IMR-90 (cell line): ENCODE results near the gene MAN1C1. TPM values are rescaled to one million over a fixed set of nuclear protein-coding genes. Genes with fewer than 3 reads are reported as not detected.

ENCODE experiments used
- ATAC-seq: fragments of 200-7000 bp; cut with Tn5 transposase; 2 replicates; pipeline ENCODE4 v1.9.1; 2020; ENCODE audit warnings: low read depth, mild to moderate bottlenecking, moderate library complexity
- BruUV-seq: library from RNA; stranded (reverse); fragments of 400-500 nt; replicated peaks from 2 replicates; lab custom pipeline; 2021; lab: Mats Ljungman, UMichigan
- CTCF ChIA-PET: fragments of 300-600 bp; formaldehyde crosslinking; extraction: SDS; loops from one replicate; lab custom pipeline; 2021; ENCODE audit warnings: antibody characterized with exemption; lab: Yijun Ruan, JAX
- POLR2A ChIA-PET: fragments of 300-600 bp; sonication (Branson Sonifier 250); formaldehyde crosslinking; loops from one replicate; lab custom pipeline; 2022; ENCODE audit warnings: antibody characterized with exemption; ENCODE audit not compliant: unreplicated experiment; lab: Charles Lee
- DNase-seq: peaks from one replicate; pipeline ENCODE4 v3.0.0; 2013
- H2AFZ ChIP-seq: replicated peaks from 2 replicates; pipeline ENCODE3; 2013; ENCODE audit warnings: low read length, mild to moderate bottlenecking; ENCODE audit not compliant: poor library complexity
- H2AK5ac ChIP-seq: 2 replicates; pipeline ENCODE4 v1.6.1; 2013; ENCODE audit warnings: low read depth, low read length, inconsistent platforms
- H2AK9ac ChIP-seq: replicated peaks from 2 replicates; pipeline ENCODE3; 2013; ENCODE audit warnings: mild to moderate bottlenecking, low read depth, low read length, moderate library complexity; ENCODE audit not compliant: poor library complexity
- H2BK120ac ChIP-seq: 2 replicates; pipeline ENCODE4 v1.6.1; 2013; ENCODE audit warnings: low read depth, low read length, inconsistent platforms
- H2BK15ac ChIP-seq: 3 replicates; pipeline ENCODE4 v1.6.1; 2013; ENCODE audit warnings: low read depth, low read length, inconsistent platforms
- H2BK20ac ChIP-seq: 2 replicates; pipeline ENCODE4 v1.6.1; 2013; ENCODE audit warnings: low read depth, mild to moderate bottlenecking, inconsistent platforms, low read length, moderate library complexity
- H2BK5ac ChIP-seq: 2 replicates; pipeline ENCODE4 v1.6.1; 2013; ENCODE audit warnings: mild to moderate bottlenecking, low read depth, low read length, inconsistent platforms; ENCODE audit not compliant: poor library complexity, severe bottlenecking
- H3K14ac ChIP-seq: replicated peaks from 2 replicates; pipeline ENCODE4 v1.6.1; 2013; ENCODE audit warnings: low read depth, low read length, inconsistent platforms
- H3K18ac ChIP-seq: 2 replicates; pipeline ENCODE4 v1.6.1; 2013; ENCODE audit warnings: low read depth, low read length, control low read depth
- H3K23ac ChIP-seq: 2 replicates; pipeline ENCODE4 v1.6.1; 2013; ENCODE audit warnings: low read depth, low read length, inconsistent platforms
- H3K27ac ChIP-seq: 2 replicates; pipeline ENCODE4 v1.5.1; 2013; ENCODE audit warnings: mild to moderate bottlenecking, control low read depth, low read length; ENCODE audit not compliant: insufficient read depth
- H3K27me3 ChIP-seq: 2 replicates; pipeline ENCODE4 v1.6.1; 2013; ENCODE audit warnings: low read length; ENCODE audit not compliant: control insufficient read depth, insufficient read depth
- H3K36me3 ChIP-seq: 2 replicates; pipeline ENCODE4 v1.6.1; 2013; ENCODE audit warnings: low read length, mixed read lengths; ENCODE audit not compliant: control insufficient read depth, insufficient read depth
- H3K4ac ChIP-seq: 2 replicates; pipeline ENCODE4 v1.6.1; 2013; ENCODE audit warnings: low read depth, low read length, inconsistent platforms
- H3K4me1 ChIP-seq: 2 replicates; pipeline ENCODE4 v1.6.1; 2013; ENCODE audit warnings: low read length, mixed read lengths; ENCODE audit not compliant: control insufficient read depth, insufficient read depth
- H3K4me2 ChIP-seq: 2 replicates; pipeline ENCODE4 v1.6.1; 2013; ENCODE audit warnings: low read depth, mild to moderate bottlenecking, control low read depth, low read length, moderate library complexity
- H3K4me3 ChIP-seq: 2 replicates; pipeline ENCODE4 v1.5.1; 2013; ENCODE audit warnings: low read depth, mild to moderate bottlenecking, control low read depth, low read length, moderate library complexity; ENCODE audit not compliant: insufficient read depth
- H3K56ac ChIP-seq: 2 replicates; pipeline ENCODE4 v1.6.1; 2013; ENCODE audit warnings: low read length, inconsistent platforms; ENCODE audit not compliant: insufficient read depth; ENCODE audit errors: extremely low read depth
- H3K79me1 ChIP-seq, 2 experiments: 2 replicates each; pipeline ENCODE4 v1.6.1; 2013; ENCODE audit warnings: low read length in 2 of 2, inconsistent platforms in 1 of 2, low read depth in 1 of 2
- H3K9ac ChIP-seq: 2 replicates; pipeline ENCODE4 v1.6.1; 2013; ENCODE audit warnings: low read depth, low read length, control low read depth
- H3K9me1 ChIP-seq: 2 replicates; pipeline ENCODE4 v1.6.1; 2013; ENCODE audit warnings: low read length, inconsistent platforms; ENCODE audit not compliant: insufficient read depth
- H3K9me3 ChIP-seq: 2 replicates; pipeline ENCODE4 v1.6.1; 2013; ENCODE audit warnings: low read length; ENCODE audit not compliant: control insufficient read depth, insufficient read depth
- H4K20me1 ChIP-seq: 2 replicates; pipeline ENCODE4 v1.6.1; 2013; ENCODE audit warnings: low read length, inconsistent platforms; ENCODE audit not compliant: insufficient read depth
- H4K5ac ChIP-seq: 2 replicates; pipeline ENCODE4 v1.6.1; 2013; ENCODE audit warnings: mild to moderate bottlenecking, low read depth, low read length, control low read depth
- H4K8ac ChIP-seq, 2 experiments: 2 replicates each; pipeline ENCODE4 v1.6.1; 2013; ENCODE audit warnings: low read depth in 2 of 2, low read length in 2 of 2, control low read depth in 1 of 2, inconsistent platforms in 1 of 2
- H4K91ac ChIP-seq: 2 replicates; pipeline ENCODE4 v1.6.1; 2013; ENCODE audit warnings: low read depth, low read length, inconsistent platforms; ENCODE audit not compliant: insufficient read depth
- BHLHE40 ChIP-seq: fragments of 150-350 bp; IDR thresholded peaks from 2 replicates; pipeline ENCODE4 v1.6.1; 2016; ENCODE audit warnings: mild to moderate bottlenecking, low read depth, low read length
- CEBPB ChIP-seq: IDR thresholded peaks from 2 replicates; pipeline ENCODE4 v1.6.1; 2012; ENCODE audit warnings: low read depth, low read length, improper control_type of control experiment
- CHD1 ChIP-seq: IDR thresholded peaks from 2 replicates; pipeline ENCODE4 v1.6.1; 2012; ENCODE audit warnings: low read depth, low read length, improper control_type of control experiment
- CTCF ChIP-seq: conservative IDR thresholded peaks from 2 replicates; pipeline ENCODE4 v1.5.1; 2012; ENCODE audit warnings: mild to moderate bottlenecking, low read depth, low read length, improper control_type of control experiment
- FOS ChIP-seq: fragments of 150-350 bp; IDR thresholded peaks from 2 replicates; pipeline ENCODE4 v1.6.1; 2016; ENCODE audit warnings: low read depth, low read length
- MAFK ChIP-seq: IDR thresholded peaks from 2 replicates; pipeline ENCODE4 v1.6.1; 2012; ENCODE audit warnings: low read depth, low read length, improper control_type of control experiment
- MAZ ChIP-seq: IDR thresholded peaks from 2 replicates; pipeline ENCODE4 v1.6.1; 2012; ENCODE audit warnings: low read depth, mild to moderate bottlenecking, low read length, improper control_type of control experiment, moderate library complexity, borderline replicate concordance
- RAD21 ChIP-seq: IDR thresholded peaks from 2 replicates; pipeline ENCODE4 v1.6.1; 2012; ENCODE audit warnings: low read length, improper control_type of control experiment
- RCOR1 ChIP-seq: IDR thresholded peaks from 2 replicates; pipeline ENCODE4 v1.6.1; 2012; ENCODE audit warnings: mild to moderate bottlenecking, low read length, improper control_type of control experiment; ENCODE audit not compliant: insufficient replicate concordance
- SMC3 ChIP-seq: fragments of 150-350 bp; IDR thresholded peaks from 2 replicates; pipeline ENCODE4 v1.6.1; 2016; ENCODE audit warnings: low read depth, mild to moderate bottlenecking, antibody characterized with exemption, low read length, moderate library complexity
- USF2 ChIP-seq: fragments of 150-350 bp; IDR thresholded peaks from 2 replicates; pipeline ENCODE4 v1.6.1; 2017; ENCODE audit warnings: mild to moderate bottlenecking, antibody characterized with exemption, low read length, low read depth
- WGBS, 2 experiments: methylation state at CpG; one replicate each; pipeline versions ENCODE4 v1.1.5 to v1.1.7; 2013; ENCODE audit warnings: missing lambda C conversion rate in 2 of 2; ENCODE audit not compliant: insufficient read length in 1 of 2; ENCODE audit errors: extremely low coverage in 2 of 2; 5-methylcytosine and 5-hydroxymethylcytosine counted together
- dilution Hi-C: fragments of 300-500 bp; cut with HindIII; formaldehyde crosslinking; loops from one replicate; pipeline ENCODE4 v1.14.3; 2018; ENCODE audit warnings: low sequenced_read_pairs; ENCODE audit not compliant: unreplicated experiment
- in situ Hi-C: fragments of 300-500 bp; cut with MboI; formaldehyde crosslinking; loops from 3 replicates; pipeline ENCODE4 v1.14.3; 2019; ENCODE audit warnings: low sequenced_read_pairs, inconsistent platforms, mixed read lengths
- intact Hi-C: fragments of 100-400 bp; cut with micrococcal nuclease; formaldehyde crosslinking; loops from 2 replicates; pipeline ENCODE4 v1.10.0; 2022
- polyA plus RNA-seq, 3 experiments: library from polyadenylated mRNA; depleted of rRNA; stranded (reverse); fragments of >200 nt; gene quantifications; 2 replicates each; pipeline ENCODE4 v1.2.3, GENCODE V29; 2012; ENCODE audit warnings: low replicate concordance in 1 of 3
- total RNA-seq: library from RNA; depleted of rRNA; stranded (reverse); fragments of >200 nt; gene quantifications from 2 replicates; pipeline ENCODE4 v1.2.3, GENCODE V29; 2012

MAN1C1 gene
- total and polyA plus RNA-seq, 2 of the 4 experiments (the other 2 are of a cell fraction) = 3.2 to 11.3 TPM

- peak overlapping the region; percentile 99 for H2BK20ac ChIP-seq
- peak overlapping the region; percentile 18 for H3K4me2 ChIP-seq
- peak overlapping the region; percentile 45 for H2AFZ ChIP-seq
- peak overlapping the region; percentile 97 for H3K14ac ChIP-seq
- H3K27me3 ChIP-seq = no peaks in the 10 kb centered on the region
- H4K8ac ChIP-seq = peak overlapping the region; percentile 92 to 93
- POLR2A ChIA-PET = no interaction called here
- peak overlapping the region; percentile 96 for H2BK5ac ChIP-seq
- H3K4ac ChIP-seq = peak overlapping the region; percentile 98
- H3K36me3 ChIP-seq = no peaks in the 10 kb centered on the region
- ATAC-seq (peak; percentile 82), DNase-seq (peak; percentile 92)
- peaks cover 49% of the 10 kb centered on the region for H3K9me1 ChIP-seq
- no TSS peak for BruUV-seq
- in situ Hi-C loops (no loop called here), dilution Hi-C loops (no loop called here), intact Hi-C loops (loop anchor here (1.0 to 5.0 kb wide), 3 partner anchors 16 to 94 kb away; no protein-coding TSS in a partner anchor)
- H3K9ac ChIP-seq = peak overlapping the region; percentile 11; the same call in 1 of the 2 replicates
- peak overlapping the region; percentile 73 for H2AK9ac ChIP-seq
- H3K23ac ChIP-seq = peak overlapping the region; percentile 88
- CTCF ChIA-PET = no interaction called here
- H3K4me1 ChIP-seq = peaks cover 60% of the 10 kb centered on the region
- no peaks in the 10 kb centered on the region for H3K9me3 ChIP-seq
- H2BK120ac ChIP-seq = peak overlapping the region; percentile 98
- TF ChIP-seq USF2 = no peak
- TF ChIP-seq MAFK = no peak
- peak; percentile 83 for TF ChIP-seq CEBPB
- peak; percentile 25; the same call in 1 of the 2 replicates for TF ChIP-seq SMC3
- TF ChIP-seq RAD21 = peak; percentile 14; the same call in 1 of the 2 replicates
- no peak for TF ChIP-seq CTCF
- TF ChIP-seq BHLHE40 = 0 out of 2 replicates have a peak, but pooled peaks have one; percentile 25
- TF ChIP-seq MAZ = peak; percentile 24; the same call in 1 of the 2 replicates
- TF ChIP-seq RCOR1 = peak; percentile 73
- TF ChIP-seq CHD1 = no peak
- peak; percentile 51; the same call in 1 of the 2 replicates for TF ChIP-seq FOS
- H2BK15ac ChIP-seq = peak overlapping the region; percentile 100
- peak overlapping the region; percentile 100 for H3K27ac ChIP-seq
- 0 out of 2 replicates have a peak, but pooled peaks cover 5% of the 10 kb centered on the region for H4K20me1 ChIP-seq
- peak overlapping the region; percentile 98 for H4K5ac ChIP-seq
- peak overlapping the region; percentile 98 for H2AK5ac ChIP-seq
- H3K18ac ChIP-seq = peak overlapping the region; percentile 99
- peak overlapping the region; percentile 94; the same call in 1 of the 2 replicates for H3K56ac ChIP-seq
- H4K91ac ChIP-seq = peak overlapping the region; percentile 99
- WGBS, 2 experiments = 82% methylated on average over 5 of the region's 16 CpGs; no CpG with 5 or more reads in 1 of the 2 experiments
- no peak overlapping the region for H3K4me3 ChIP-seq
- peaks cover 0 to 50% of the 10 kb centered on the region in 2 experiments; a peak in 2 of 4 replicates for H3K79me1 ChIP-seq
Measured at GRCh38 chr1:25711555-25712298, 95.1 kb downstream of the MAN1C1 start.
